Nucleus accumbens (tissue), 56 donors: ENCODE results near the gene SLC41A3.
A peak's percentile ranks its signal among the peaks of the same experiment; 100 is the strongest.
"Not testable (repeated sequence)": the region's sequence is repeated elsewhere in the genome, so short reads cannot be mapped to it uniquely, and the experiment has no call there.

Experiments used
- DNase-seq, 56 donors: peaks; one replicate each; lab custom pipeline; 2025; lab: John Stamatoyannopoulos, UW

Gene SLC41A3

GRCh38 chr3:126084768-126085180 lies 850 bp upstream of the SLC41A3 start:
- no peak for DNase-seq

GRCh38 chr3:126083511-126083912 lies 412 bp downstream of the SLC41A3 start:
- DNase-seq: peak in 17 of 56 donors; percentile 23 to 81 (median 51)

GRCh38 chr3:126083138-126083445 lies 832 bp downstream of the SLC41A3 start:
- DNase-seq: no peak

- DNase-seq: no peak
Observed at GRCh38 chr3:126082362-126083137, 1.4 kb downstream of the SLC41A3 start.

GRCh38 chr3:126081618-126082361 lies 2.1 kb downstream of the SLC41A3 start:
- no peak for DNase-seq

- no peak for DNase-seq
Observed at GRCh38 chr3:126080970-126081369, 3.0 kb downstream of the SLC41A3 start.

GRCh38 chr3:126078866-126079265 lies 5.1 kb downstream of the SLC41A3 start:
- no peak for DNase-seq

GRCh38 chr3:126077754-126078153 lies 6.2 kb downstream of the SLC41A3 start:
- no peak for DNase-seq

- no peak for DNase-seq
Observed at GRCh38 chr3:126076140-126076539, 7.8 kb downstream of the SLC41A3 start.

GRCh38 chr3:126070146-126070545 lies 13.8 kb downstream of the SLC41A3 start:
- no peak for DNase-seq

- DNase-seq: no peak
Observed at GRCh38 chr3:126067959-126068358, 16.0 kb downstream of the SLC41A3 start.

- DNase-seq: not testable (repeated sequence)
Observed at GRCh38 chr3:126066676-126067075, 17.2 kb downstream of the SLC41A3 start.

- DNase-seq: no peak
Observed at GRCh38 chr3:126065876-126066275, 18.0 kb downstream of the SLC41A3 start.

- DNase-seq: no peak
Observed at GRCh38 chr3:126064627-126065258, 19.2 kb downstream of the SLC41A3 start.

- DNase-seq: no peak
Observed at GRCh38 chr3:126063358-126063965, 20.5 kb downstream of the SLC41A3 start.

- DNase-seq: no peak
Observed at GRCh38 chr3:126061301-126062032, 22.5 kb downstream of the SLC41A3 start.

- no peak for DNase-seq
Observed at GRCh38 chr3:126060613-126061145, 23.2 kb downstream of the SLC41A3 start.

- DNase-seq: no peak
Observed at GRCh38 chr3:126058666-126059065, 25.3 kb downstream of the SLC41A3 start.

- DNase-seq: no peak
Observed at GRCh38 chr3:126057936-126058335, 26.0 kb downstream of the SLC41A3 start.

- no peak for DNase-seq
Observed at GRCh38 chr3:126057501-126057819, 26.5 kb downstream of the SLC41A3 start.
